Fibroblast of lung (primary cell): ENCODE measurements around the gene PTPRU.

Source experiments
- CTCF ChIP-seq, 2 donors: IDR thresholded peaks in 1 of 2; conservative IDR thresholded peaks in 1 of 2; 1 replicate in 1 of 2; 2 replicates in 1 of 2; pipeline ENCODE4 v1.5.1; 2011 to 2012; ENCODE audit warnings: low read length in 2 of 2, control low read depth in 1 of 2, inconsistent platforms in 1 of 2, low read depth in 1 of 2, mild to moderate bottlenecking in 1 of 2
- EZH2 ChIP-seq: IDR thresholded peaks from 2 replicates; pipeline ENCODE4 v1.5.1; 2012; ENCODE audit warnings: low read length, control low read depth, mild to moderate bottlenecking; ENCODE audit errors: missing control alignments

GRCh38 chr1:29211086-29212030 lies 25.0 kb upstream of the PTPRU start:
- TF ChIP-seq CTCF (conservative IDR thresholded peaks at IDR 0.05 in 1 of 2, IDR thresholded peaks at IDR 0.05 in 1 of 2; ENCODE audit: low read depth in 1 of 2, low read length in 2 of 2) (no peak), EZH2 (no peak)
